HUES48 (cell line): ENCODE results near the gene KRT79.

ENCODE experiments used
- H3K27ac ChIP-seq: one replicate; pipeline ENCODE4 v1.7.0; 2013; ENCODE audit warnings: low read depth, low read length, inconsistent platforms
- H3K27me3 ChIP-seq: 2 replicates; pipeline ENCODE4 v1.6.1; 2013; ENCODE audit warnings: mild to moderate bottlenecking, low read length; ENCODE audit not compliant: control insufficient read depth, insufficient read depth
- H3K36me3 ChIP-seq: 2 replicates; pipeline ENCODE4 v1.6.1; 2013; ENCODE audit warnings: low read length; ENCODE audit not compliant: control insufficient read depth, insufficient read depth
- H3K4me1 ChIP-seq: 2 replicates; pipeline ENCODE4 v1.6.1; 2013; ENCODE audit warnings: mild to moderate bottlenecking, low read length; ENCODE audit not compliant: control insufficient read depth, insufficient read depth
- H3K4me3 ChIP-seq: 2 replicates; pipeline ENCODE4 v1.5.1; 2013; ENCODE audit warnings: mild to moderate bottlenecking, low read depth, low read length
- H3K9ac ChIP-seq: 2 replicates; pipeline ENCODE4 v1.6.1; 2013; ENCODE audit warnings: mild to moderate bottlenecking, low read depth, low read length, moderate library complexity
- H3K9me3 ChIP-seq: 2 replicates; pipeline ENCODE4 v1.6.1; 2013; ENCODE audit warnings: low read length; ENCODE audit not compliant: control insufficient read depth, insufficient read depth

The KRT79 gene

DNA sequence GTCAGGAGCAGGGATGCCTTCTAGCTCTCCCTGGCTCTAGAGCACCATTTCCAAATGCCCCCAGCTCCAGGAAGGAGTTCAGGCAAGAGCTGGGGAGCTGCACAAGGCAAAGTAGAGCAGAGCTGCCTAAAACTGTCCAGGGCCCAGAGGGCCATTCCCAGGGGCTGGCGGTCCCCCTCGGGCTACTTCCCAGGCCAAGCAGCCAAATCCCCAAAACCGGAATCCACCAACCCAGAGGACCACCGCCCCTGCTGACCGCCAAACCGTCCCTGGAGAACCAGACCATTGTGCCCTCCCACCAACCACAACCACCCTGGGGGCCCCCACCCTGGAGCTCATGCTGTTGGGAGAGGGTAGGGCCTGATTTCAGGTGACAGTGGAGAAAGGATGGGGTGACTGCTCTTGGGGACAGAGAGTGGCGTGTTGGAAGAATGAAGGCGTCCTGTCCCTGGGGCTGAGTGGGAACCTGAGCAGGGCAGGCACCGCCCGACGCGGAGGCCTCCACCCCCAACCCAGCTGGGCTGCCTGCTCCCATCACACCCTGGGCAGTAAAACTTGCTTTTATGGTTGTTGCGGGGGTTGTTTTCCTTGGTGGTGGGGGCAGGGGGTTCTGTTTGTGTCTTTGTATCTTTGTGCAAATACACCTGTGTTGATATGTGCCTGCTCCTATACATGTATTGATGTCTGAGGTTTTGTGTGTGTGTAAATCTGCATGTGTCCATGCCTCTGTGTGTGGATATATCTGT, 38.7 kb upstream of the KRT79 start:
- H3K9ac ChIP-seq: no peak overlapping the region
- no peak overlapping the region for H3K4me3 ChIP-seq
- peaks cover 19% of the 10 kb centered on the region for H3K27me3 ChIP-seq
- H3K4me1 ChIP-seq: 0 out of 2 replicates have a peak, but pooled peaks cover 3% of the 10 kb centered on the region
- H3K9me3 ChIP-seq: no peaks in the 10 kb centered on the region
- H3K27ac ChIP-seq: no peak overlapping the region
- H3K36me3 ChIP-seq: no peaks in the 10 kb centered on the region

DNA sequence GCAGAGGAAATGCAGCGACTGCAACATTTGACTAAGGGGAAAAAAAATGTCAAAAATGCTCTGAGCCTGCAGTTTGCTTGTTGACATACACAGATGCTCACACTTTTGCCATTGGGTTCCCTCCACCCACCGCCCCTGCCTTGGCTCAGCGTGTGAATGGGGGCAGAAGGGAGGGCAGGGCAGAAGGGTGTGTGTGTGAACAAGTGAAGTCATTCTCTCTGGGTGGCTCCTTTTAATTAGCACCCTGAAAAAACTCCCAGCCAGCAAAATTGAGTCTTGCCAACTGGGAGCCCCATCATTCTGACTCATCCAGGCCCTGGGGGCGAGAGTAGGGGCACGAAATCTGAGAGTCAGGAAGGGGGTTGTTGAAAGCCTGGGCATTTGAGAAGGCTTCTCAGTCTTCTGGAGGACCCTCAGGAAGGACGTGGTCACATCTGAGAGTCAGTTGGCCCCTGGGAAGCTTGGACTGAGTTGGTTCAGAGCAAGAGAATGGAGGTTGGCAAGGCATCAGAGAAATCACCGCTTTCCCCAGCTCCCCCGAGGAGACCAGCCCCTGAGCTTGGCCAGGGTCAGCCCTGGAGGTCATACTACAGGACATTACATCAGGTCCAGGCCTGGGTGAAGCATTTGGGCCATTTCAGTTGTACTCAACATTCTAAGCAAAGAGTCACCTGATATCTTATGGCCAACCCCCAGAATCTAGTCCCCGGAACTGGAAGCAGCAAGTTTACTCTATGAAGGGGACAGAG, 37.4 kb upstream of the KRT79 start:
- Histone ChIP-seq H3K9ac (no peak overlapping the region), H3K4me3 (no peak overlapping the region), H3K36me3 (no peaks in the 10 kb centered on the region), H3K27me3 (peaks cover 19% of the 10 kb centered on the region), H3K9me3 (no peaks in the 10 kb centered on the region), H3K27ac (no peak overlapping the region), H3K4me1 (0 out of 2 replicates have a peak, but pooled peaks cover 5% of the 10 kb centered on the region)

DNA sequence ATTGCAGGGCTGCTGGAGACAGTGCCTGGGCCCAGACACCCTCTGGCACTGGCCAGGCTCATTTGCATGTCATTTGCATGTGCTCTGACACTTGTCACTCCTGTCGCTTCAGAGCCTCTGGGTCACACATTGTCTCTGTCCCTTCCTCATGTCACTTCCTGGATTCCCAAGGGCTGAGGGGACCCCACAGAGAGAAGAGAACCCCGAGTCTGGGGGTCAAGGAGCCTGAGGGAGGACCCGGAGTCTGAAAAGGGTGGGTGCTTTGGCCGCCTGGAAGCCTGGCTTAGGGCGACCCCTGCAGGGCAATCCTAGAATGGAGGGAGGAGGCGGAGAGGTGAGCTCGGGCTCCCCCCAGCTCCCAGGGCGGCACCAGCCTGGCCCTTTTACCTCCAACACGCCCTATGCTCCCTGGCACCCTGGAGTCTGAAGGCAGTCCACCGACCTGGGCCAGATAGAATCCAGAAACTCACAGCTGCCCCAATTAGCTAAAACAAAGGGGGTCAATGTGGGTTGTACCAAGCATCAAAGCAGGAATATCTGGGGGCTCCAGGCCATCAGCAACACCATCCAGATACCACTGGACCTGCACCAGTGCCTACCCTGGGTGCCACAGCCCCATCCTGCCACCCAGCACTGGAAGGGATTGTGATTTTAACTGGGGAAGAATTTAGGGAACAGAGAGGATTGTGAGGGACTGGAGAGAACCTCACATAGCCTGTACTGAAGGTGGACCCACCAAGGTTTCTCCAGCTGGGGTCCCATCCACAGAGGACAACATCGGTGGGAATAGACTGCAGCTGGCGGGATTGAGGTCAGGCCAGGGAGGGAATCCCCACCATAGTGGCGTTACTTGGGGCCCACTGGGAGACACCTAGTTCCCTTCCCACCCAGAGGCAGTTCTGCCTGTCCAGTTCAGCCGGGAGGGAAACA, 36.5 kb upstream of the KRT79 start:
- Histone ChIP-seq H3K9ac (no peak overlapping the region), H3K4me1 (0 out of 2 replicates have a peak, but pooled peaks cover 5% of the 10 kb centered on the region), H3K4me3 (no peak overlapping the region)

DNA sequence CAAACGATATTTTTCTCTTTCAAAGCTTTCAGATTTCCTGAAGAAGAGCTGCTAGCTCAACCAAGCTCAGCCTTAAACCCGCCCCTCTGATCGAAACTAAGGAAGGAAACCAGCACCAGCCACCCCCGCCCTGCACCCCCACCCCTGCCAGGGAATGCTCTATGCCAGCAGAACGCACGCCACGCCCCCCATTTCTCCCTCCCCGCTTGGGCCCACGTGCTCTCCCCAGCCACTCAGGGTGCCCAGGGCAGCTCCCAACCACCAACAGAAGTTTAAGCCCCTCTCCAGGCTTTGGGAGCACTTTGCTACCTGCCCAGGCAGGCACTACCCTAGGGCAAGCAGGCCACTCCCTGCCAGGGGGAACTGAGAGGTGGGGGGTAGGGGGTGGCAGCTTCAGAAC, 33.5 kb upstream of the KRT79 start:
- H3K36me3 ChIP-seq: no peaks in the 10 kb centered on the region
- no peak overlapping the region for H3K27ac ChIP-seq
- no peak overlapping the region for H3K9ac ChIP-seq
- 0 out of 2 replicates have a peak, but pooled peaks cover 2% of the 10 kb centered on the region for H3K4me1 ChIP-seq
- H3K27me3 ChIP-seq: no peaks in the 10 kb centered on the region
- no peak overlapping the region for H3K4me3 ChIP-seq
- H3K9me3 ChIP-seq: no peaks in the 10 kb centered on the region

More for the DNA sequence above, 36.5 kb upstream of the KRT79 start:
- H3K36me3 ChIP-seq: no peaks in the 10 kb centered on the region
- H3K27me3 ChIP-seq: peaks cover 19% of the 10 kb centered on the region
- H3K27ac ChIP-seq: no peak overlapping the region
- no peaks in the 10 kb centered on the region for H3K9me3 ChIP-seq

DNA sequence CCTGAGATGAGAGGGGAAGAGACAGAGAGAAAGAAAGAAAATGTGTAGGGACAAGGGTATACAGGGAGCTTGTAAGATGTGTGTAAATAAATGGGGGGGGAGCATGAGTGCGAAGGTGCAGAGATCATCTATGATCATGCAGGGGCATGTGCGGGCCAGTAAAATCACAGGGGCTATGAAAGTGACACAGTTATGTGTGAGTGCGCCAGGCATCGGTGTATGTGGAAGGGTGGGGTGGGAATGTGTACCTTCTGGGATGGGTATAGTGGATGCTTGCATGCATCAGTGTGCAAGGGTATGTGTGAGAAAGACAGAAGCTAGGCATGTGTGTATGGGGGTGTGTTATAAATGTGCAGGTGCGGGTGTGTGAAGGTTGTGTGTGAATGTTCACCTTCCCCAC, 33.0 kb upstream of the KRT79 start:
- Histone ChIP-seq H3K9me3 (no peaks in the 10 kb centered on the region), H3K36me3 (no peaks in the 10 kb centered on the region), H3K27me3 (no peaks in the 10 kb centered on the region), H3K27ac (no peak overlapping the region), H3K4me3 (no peak overlapping the region), H3K4me1 (0 out of 2 replicates have a peak, but pooled peaks cover 2% of the 10 kb centered on the region), H3K9ac (no peak overlapping the region)

DNA sequence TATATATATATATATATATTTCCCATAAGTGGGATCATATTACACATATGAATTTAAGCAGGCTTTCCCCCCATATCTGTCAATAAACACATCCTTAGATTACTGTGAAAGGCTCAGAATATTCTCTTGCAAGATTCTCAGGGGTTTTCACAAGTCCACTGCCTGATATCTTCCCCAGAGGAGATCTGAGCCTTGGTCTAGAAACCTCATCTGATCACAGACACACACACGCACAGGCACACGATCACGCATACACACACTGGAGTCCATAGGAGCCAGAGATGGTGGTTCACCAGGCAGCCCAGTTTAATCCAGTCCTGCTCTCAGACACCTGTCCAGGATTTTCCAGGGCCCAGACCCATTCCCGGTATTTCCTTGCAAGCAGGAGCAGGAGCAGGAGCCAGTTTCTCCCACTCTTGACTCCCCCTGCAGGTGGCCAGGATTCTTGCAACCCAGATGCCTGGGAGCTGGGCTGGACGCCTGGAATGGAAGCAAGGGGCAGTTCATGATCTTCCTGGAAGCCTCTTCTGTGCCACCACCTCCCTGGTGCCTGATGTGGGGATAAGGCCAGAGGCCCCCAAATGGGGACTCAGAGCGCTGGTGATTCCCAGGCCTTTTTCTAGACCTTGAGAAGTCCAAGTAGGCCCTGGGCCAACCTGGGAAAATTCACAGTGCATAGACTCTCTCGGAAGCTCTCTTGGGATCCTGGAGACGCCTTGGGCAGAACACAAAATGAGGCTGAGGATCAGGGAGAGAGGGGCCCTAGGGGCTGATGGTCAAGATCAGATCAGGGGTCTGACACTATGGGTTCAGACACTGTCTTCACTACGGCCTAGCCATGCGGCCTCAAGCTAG, 31.2 kb upstream of the KRT79 start:
- no peaks in the 10 kb centered on the region for H3K9me3 ChIP-seq
- H3K36me3 ChIP-seq: no peaks in the 10 kb centered on the region
- no peak overlapping the region for H3K9ac ChIP-seq
- H3K27me3 ChIP-seq: no peaks in the 10 kb centered on the region
- H3K4me1 ChIP-seq: 0 out of 2 replicates have a peak, but pooled peaks cover 2% of the 10 kb centered on the region
- H3K27ac ChIP-seq: no peak overlapping the region
- no peak overlapping the region for H3K4me3 ChIP-seq

DNA sequence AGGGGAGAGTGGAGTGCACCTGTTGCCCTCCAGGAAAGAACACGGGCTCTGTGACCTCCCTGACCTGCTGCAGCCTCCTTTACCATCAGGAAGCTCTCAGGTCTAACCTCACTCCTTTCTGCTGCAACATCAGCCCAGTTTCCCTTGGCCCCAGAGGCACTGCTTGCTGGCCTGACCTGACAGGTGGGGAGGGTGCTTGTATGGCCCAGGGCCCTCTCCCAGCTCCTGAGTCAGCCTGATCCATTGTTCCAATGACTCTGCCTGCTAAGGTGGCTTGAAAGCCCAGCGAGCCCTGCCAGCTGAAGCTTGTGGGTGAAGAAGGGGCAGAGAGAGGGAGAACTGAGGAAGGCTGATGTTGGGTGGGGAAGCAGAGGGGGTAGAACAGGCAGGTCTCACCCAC, 27.9 kb upstream of the KRT79 start:
- Histone ChIP-seq H3K9me3 (no peaks in the 10 kb centered on the region), H3K4me1 (no peaks in the 10 kb centered on the region), H3K27me3 (no peaks in the 10 kb centered on the region; the same call in 1 of the 2 replicates), H3K4me3 (no peak overlapping the region), H3K9ac (no peak overlapping the region), H3K36me3 (no peaks in the 10 kb centered on the region), H3K27ac (no peak overlapping the region)

DNA sequence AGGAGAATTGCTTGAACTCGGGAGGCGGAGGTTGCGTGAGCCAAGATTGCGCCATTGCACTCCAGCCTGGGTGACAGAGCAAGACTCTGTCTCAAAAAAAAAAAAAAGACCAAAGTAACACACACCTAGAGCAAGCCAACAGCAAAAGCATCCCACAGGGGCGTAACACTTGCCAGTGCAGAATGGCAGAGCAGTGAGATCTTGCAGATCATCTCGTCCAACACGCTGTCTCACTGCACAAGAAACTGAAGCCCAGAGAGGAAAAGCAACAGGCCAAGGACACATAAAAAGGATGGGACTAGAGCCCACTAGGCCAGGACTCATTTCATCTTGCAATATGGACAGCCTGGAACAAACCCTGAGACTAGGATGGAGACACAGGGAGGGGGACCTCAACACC, 27.4 kb upstream of the KRT79 start:
- no peaks in the 10 kb centered on the region; the same call in 1 of the 2 replicates for H3K27me3 ChIP-seq
- no peak overlapping the region for H3K4me3 ChIP-seq
- no peaks in the 10 kb centered on the region for H3K9me3 ChIP-seq
- H3K36me3 ChIP-seq: no peaks in the 10 kb centered on the region
- H3K4me1 ChIP-seq: no peaks in the 10 kb centered on the region
- H3K27ac ChIP-seq: no peak overlapping the region
- H3K9ac ChIP-seq: no peak overlapping the region

DNA sequence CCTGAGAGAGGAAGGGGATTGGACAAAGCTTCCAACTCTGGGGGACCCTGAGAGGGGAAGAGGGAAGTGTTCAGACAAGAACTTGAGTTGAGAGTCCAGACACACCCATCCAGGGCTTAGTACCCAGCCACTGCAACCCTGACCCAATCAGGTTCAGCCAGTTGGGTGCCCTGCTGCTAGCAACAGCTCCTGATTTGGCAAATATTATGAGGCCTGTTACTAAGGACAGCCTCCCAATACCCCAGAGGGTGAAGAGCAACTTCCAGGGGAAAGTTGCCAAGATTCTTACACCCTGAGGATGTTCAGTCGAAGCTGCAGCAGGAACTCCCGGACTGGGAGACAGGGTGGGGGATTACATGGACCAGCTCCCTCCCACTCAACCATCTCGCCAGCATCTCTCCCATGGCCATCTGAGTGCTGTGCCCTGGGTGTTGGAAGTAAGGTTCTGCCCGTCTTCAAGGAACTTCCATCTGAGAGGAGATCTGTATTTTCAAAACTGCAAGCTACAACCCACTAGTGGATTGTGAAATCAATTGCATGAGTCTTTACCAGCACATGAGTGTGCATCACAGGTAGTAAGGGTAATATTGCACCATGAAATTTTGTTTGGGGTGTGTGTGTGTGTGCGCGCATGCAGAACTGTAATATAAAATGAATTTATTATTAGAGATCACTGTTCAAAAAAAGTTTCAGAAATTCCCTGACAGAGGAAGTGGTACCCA, 26.2 kb upstream of the KRT79 start:
- Histone ChIP-seq H3K27ac (no peak overlapping the region), H3K27me3 (no peaks in the 10 kb centered on the region; the same call in 1 of the 2 replicates), H3K9ac (no peak overlapping the region), H3K4me3 (no peak overlapping the region), H3K4me1 (no peaks in the 10 kb centered on the region), H3K36me3 (no peaks in the 10 kb centered on the region), H3K9me3 (no peaks in the 10 kb centered on the region)
